NAMALWA (cell line): Measurements from ENCODE around the gene DENND1B.
"Not testable (repeated sequence)": the region's sequence is repeated elsewhere in the genome, so short reads cannot be mapped to it uniquely, and the experiment has no call there.

Source experiments
- DNase-seq: peaks from one replicate; pipeline ENCODE4 v3.0.0-alpha.2; 2015; ENCODE audit warnings: low spot score

DENND1B gene

DNA sequence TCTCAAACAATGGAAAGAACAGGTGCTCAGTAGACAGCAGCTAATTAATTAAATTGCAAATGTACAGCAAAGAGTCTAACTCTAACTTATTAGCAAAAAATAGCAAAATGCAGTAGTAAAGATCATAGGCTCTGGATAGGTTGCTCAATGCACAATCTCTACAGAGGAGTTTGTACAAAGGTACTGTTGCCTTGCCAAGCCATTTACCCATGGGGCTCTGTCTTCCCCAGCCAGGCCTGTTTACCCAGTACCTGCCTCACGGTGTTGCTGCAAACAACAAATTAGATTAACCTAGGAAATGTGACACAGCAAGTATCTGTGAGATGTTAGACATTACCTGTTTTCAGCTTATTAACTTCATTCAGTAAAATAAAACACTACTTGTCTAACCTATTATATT, 222.0 kb downstream of the DENND1B start:
- no peak for DNase-seq

DNA sequence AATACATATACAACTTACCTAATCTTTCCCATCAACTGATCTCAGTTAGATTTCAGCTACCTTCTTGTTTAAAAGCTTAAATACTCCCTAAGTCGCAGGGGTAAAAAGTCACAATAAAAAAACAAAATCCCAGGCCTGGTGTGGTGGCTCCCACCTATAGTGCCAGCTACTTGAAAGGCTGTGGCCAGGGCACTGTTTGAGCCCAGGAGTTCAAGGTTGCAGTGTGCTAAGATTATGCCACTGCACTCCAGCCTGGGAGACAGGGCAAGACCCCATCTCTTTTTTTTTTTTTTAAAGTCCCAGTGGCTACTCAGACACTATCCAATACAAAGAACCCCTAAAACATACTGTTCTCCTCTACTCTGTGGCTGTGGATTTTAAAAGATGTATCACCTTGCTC, 228.3 kb downstream of the DENND1B start:
- DNase-seq: no peak

GRCh38 chr1:197544553-197544952, 230.7 kb downstream of the DENND1B start:
- no peak for DNase-seq

GRCh38 chr1:197544130-197544529, 231.2 kb downstream of the DENND1B start:
- DNase-seq: no peak

DNA sequence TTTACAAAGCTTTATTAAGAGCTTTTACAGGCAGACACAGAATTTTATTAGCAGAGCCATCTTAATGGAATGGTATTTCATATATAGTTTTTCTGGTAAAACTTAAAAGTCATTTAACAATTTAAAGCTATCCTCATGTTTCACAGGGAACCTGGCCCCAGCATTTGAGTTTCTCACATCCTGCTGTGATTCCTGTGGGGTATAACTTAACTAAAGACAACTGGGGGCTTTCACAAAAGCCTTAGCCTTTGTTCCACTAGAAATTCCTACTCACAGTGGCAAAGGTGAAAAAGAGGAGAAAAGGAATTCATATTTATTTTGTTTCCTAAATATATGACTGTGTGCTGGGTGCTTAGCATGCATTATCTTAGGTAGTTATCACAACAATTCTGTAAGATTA, 233.9 kb downstream of the DENND1B start:
- no peak for DNase-seq

GRCh38 chr1:197526736-197527371, 248.4 kb downstream of the DENND1B start:
- DNase-seq: peak; percentile 50

- peak; percentile 74 for DNase-seq
Measured at GRCh38 chr1:197521118-197521739, 254.1 kb downstream of the DENND1B start.

- peak; percentile 56 for DNase-seq
Measured at GRCh38 chr1:197519741-197520334, 255.4 kb downstream of the DENND1B start.

GRCh38 chr1:197515421-197515820, 259.9 kb downstream of the DENND1B start:
- no peak for DNase-seq

DNA sequence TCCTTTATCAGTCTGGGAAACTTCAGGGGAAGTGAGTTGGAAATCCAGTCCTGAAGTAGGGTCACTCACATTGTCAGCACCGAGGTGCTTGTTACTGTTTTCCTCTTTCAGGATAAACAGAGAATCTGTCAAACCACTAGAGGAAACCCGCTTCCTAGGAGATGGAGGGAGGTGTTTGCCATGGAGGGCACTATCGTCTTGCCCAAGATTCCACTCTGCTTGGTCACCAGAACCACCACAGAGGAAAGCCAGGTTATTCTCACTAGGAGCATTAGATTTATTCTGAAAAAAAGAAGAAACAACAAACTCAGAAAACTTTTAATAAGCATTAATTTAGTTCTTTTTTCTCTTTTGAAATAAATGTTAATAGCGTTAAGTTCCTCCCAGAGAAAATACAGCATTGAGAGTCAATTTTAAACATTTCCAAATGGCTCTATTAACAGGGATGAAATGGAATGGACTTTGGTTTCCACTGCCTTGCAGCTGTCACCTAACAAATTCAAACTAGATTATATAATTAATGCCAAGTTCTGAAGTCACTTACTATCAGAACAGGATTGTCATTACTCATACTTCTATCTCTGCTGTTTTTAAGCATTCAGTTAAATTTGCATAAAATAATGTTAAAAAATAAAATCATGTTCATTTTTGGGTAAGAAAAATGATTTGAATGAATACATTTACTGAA, 264.4 kb downstream of the DENND1B start:
- DNase-seq: no peak

DNA sequence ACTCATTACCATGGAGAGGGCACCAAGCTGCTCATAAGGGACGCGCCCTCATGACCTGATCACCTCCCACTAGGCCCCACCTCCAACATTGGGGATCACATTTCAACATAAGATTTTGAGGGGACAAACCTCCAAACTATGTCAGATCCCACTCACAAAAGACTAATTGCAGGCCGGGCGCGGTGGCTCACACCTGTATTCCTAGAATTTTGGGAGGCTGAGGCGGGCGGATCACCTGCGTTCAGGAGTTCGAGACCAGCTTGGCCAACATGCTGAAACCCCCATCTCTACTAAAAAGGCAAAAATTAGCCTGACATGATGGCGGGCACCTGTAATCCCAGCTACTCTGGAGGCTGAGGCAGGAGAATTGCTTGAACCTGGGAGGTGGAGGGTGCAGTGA, 278.6 kb downstream of the DENND1B start:
- DNase-seq: no peak

- DNase-seq: not testable (repeated sequence)
Measured at GRCh38 chr1:197491505-197491904, 283.8 kb downstream of the DENND1B start.

DNA sequence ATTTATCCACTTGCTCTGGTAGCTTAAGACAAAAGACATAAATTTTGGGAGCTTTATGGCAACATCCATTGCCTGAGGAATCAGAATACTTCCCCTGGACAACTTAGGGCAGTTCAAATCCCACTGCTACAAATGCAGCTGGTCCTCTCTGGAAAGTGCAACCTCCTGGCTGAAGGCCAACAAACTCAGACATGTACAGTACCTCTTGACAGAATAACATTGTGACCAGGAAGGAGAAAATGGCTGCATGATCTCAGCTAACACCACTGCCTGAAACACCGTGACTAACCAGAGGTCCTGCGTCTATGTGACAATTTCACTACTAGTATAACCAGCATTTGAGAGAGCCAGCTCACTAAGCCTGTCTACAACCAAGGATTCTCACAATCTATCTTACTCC, 288.3 kb downstream of the DENND1B start:
- no peak for DNase-seq

DNA sequence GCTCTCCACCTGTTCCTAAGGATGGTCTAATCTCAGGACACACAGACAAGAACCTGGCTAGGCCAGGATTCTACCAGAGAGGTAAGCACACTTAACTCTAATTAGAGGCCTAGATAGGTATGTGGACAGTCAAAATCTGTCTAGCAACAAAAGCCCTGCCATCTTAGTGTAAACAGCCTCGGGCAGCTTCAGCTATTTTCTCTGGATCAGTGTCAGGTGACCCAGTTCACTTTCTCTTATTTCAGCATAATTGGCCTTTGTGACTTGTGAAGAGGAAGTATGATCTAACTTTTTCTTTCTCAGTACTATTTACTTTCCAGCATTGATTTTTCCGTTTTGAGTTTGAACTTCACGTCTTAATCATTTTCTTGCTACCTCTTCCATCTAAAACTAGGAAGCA, 289.5 kb downstream of the DENND1B start:
- no peak for DNase-seq

- DNase-seq: no peak
Measured at GRCh38 chr1:197481101-197481500, 294.2 kb downstream of the DENND1B start.

DNA sequence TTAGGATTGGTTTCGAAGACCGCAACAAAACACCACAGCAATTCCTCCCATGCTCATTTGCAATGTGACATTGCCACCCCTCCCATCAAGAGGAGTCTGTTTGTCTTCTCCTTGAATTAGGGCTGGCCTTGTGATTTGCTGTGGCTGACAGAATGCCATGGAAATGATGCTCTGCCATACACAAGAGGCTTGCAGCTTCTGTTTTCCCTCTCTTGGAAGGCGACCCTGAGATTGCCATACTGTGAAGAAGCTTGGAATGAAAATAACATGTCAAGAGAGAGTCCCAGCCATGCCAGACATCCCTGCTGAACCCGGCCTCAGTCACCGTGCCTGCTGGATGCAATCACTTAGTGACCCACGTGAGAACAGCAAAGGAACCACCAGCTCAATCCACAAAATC, 294.8 kb downstream of the DENND1B start:
- DNase-seq: no peak

GRCh38 chr1:197472141-197472540, 303.1 kb downstream of the DENND1B start:
- DNase-seq: no peak

- DNase-seq: no peak
Measured at GRCh38 chr1:197471248-197471985, 303.9 kb downstream of the DENND1B start.

DNA sequence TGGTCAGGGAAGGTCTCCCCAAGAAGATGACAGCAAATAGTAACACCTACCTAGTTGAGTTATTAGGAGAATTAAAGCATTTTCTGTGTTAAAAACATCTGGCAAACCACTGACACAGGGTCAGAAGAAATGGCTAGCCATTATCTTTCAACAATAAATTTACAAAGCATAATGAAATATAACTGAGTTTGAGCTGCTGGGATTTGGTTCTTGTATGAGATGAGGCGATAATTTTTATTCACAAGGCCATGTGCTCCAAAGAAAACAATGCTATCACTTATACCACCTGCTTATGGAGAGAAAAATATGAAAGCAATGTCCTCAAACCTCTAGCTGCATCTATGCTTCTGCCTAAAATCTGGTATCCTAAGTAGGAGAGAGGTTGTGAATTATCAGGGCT, 304.9 kb downstream of the DENND1B start:
- no peak for DNase-seq

DNA sequence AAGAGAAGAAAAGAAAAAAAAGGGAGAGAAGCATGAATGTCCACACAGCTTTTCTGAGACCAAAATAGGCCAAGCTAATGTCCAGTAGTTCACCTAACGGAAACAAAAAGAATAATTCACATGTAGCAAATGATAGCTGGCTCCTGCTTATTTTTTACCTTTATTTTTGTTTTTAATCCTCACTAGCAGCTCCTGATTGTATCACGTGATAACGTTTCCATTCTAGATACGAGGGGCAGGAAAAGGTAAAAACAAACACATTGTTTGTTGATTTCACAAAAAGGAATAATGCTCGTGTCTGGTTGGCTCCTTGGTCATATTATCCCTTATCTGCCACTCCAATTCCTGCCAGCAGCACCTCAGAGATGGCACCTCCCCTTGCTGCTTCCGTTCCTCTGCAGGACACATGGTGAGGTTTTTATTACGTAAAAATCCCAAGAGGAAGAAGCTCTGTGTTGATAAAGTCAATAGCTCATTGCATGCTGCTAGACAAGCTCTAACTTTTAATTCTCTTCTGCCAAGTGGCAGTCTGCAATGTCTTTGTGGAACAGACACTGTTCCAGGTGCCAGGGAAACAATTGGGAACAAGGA, 305.6 kb downstream of the DENND1B start:
- DNase-seq: no peak

GRCh38 chr1:197468543-197469175, 306.6 kb downstream of the DENND1B start:
- DNase-seq: no peak

DNA sequence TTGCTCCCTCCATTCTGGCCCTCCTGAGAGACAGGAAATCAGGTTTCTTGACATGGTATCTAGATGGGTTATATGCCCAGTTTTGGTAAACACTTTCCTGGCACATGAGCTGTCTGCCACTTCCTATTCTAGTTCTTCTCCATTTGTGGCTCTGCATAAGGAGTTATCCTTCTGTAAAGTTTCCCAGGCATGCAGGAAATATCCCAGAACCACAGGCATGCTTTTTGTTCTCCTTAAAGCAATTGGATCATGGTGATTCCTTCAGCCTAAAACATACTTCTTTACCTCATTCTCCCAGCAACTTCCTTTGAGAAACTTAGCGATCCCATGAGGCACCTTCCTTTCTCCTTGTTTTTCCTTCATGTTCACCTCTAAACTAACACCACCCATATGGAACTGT, 307.4 kb downstream of the DENND1B start:
- no peak for DNase-seq
